ENCODE measurements around the gene IL17F.

DNA sequence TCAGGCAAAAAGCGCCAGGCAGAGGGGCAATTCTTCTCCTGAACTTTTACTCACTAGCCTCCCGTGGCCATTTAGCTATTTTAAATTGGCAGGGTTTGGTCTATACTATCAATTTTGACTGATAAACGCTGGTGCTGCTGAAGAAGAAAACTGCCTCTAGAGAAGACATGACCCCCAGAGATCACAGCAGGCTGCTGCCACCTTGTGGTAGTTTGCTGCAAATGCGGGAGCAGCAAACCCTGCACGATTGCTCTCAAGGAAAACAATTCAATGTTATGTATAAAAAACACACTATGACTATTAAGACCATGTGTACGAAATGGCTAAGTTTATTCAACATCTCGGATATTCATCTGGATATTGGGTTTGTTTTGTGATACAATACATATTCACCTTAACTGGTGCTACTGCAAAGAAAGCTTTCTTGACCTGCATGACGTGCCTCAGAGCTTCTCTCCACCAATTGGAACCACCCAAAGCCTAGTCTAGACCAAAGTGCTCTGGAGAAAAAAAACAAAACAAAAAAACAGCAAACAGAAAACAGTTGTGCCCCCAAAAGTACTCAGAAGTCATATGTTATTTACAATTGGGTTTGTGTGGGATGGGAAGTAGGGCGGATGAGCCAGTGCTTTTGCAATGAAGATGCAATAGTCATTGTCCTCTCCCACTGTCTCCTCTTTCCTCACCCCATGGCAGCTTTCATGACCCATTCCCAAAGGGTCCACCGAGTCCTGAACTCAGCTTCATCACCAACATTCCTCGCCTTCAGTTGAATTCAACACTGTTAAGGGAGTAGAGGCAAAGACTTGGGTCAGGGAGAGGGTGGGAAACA, 19.6 kb upstream of the IL17F start:
- TF ChIP-seq EZH2 (IDR thresholded peaks at IDR 0.05; ENCODE audit: insufficient read depth, poor library complexity, severe bottlenecking), result no peak
- TF ChIP-seq EZH2phosphoT487 (IDR thresholded peaks at IDR 0.05; ENCODE audit: insufficient read depth, low read depth), result no peak

Data from GM23248 (cell line).